Mononuclear cell (primary cell): ENCODE data around the gene ITSN1. TPM values are rescaled to one million over a fixed set of nuclear protein-coding genes. Genes with fewer than 3 reads are reported as not detected.

Experiments
- H3K27me3 ChIP-seq: 2 replicates; pipeline ENCODE4 v1.6.0; 2011; ENCODE audit warnings: low read length, control low read depth; ENCODE audit not compliant: insufficient read depth
- H3K4me1 ChIP-seq: 2 replicates; pipeline ENCODE4 v1.5.1; 2011; ENCODE audit warnings: mild to moderate bottlenecking, low read length, control low read depth; ENCODE audit not compliant: insufficient read depth
- H3K4me3 ChIP-seq: 2 replicates; pipeline ENCODE4 v1.5.1; 2011; ENCODE audit warnings: mild to moderate bottlenecking, low read length, moderate library complexity
- H3K9me3 ChIP-seq: 2 replicates; pipeline ENCODE4 v1.5.1; 2011; ENCODE audit warnings: low read depth, mild to moderate bottlenecking, control low read depth, low read length
- total RNA-seq: library from RNA; depleted of rRNA; stranded (reverse); fragments of >200 nt; gene quantifications from one replicate; pipeline ENCODE4 v1.2.3, GENCODE V29; 2012

ITSN1 gene
- total RNA-seq, 1 donor: 2.1 TPM

- no peaks in the 10 kb centered on the region for H3K9me3 ChIP-seq
- no peaks in the 10 kb centered on the region for H3K4me1 ChIP-seq
- H3K4me3 ChIP-seq: no peak overlapping the region
- no peaks in the 10 kb centered on the region for H3K27me3 ChIP-seq
These were observed 183.6 kb downstream of the ITSN1 start for GRCh38 chr21:33825915-33826314.

GRCh38 chr21:33828083-33828482 is 185.8 kb downstream of the ITSN1 start:
- H3K27me3 ChIP-seq: no peaks in the 10 kb centered on the region
- H3K9me3 ChIP-seq: no peaks in the 10 kb centered on the region
- H3K4me1 ChIP-seq: no peaks in the 10 kb centered on the region
- no peak overlapping the region for H3K4me3 ChIP-seq

GRCh38 chr21:33828577-33828976 is 186.3 kb downstream of the ITSN1 start:
- H3K4me3 ChIP-seq: no peak overlapping the region

GRCh38 chr21:33829844-33830243 is 187.5 kb downstream of the ITSN1 start:
- H3K4me3 ChIP-seq: no peak overlapping the region
- H3K9me3 ChIP-seq: no peaks in the 10 kb centered on the region
- H3K27me3 ChIP-seq: no peaks in the 10 kb centered on the region

More at GRCh38 chr21:33828577-33828976, 186.3 kb downstream of the ITSN1 start:
- H3K27me3 ChIP-seq: no peaks in the 10 kb centered on the region
- no peaks in the 10 kb centered on the region for H3K9me3 ChIP-seq
- H3K4me1 ChIP-seq: no peaks in the 10 kb centered on the region

GRCh38 chr21:33831962-33832659 is 189.8 kb downstream of the ITSN1 start:
- H3K9me3 ChIP-seq: no peaks in the 10 kb centered on the region

More at GRCh38 chr21:33829844-33830243, 187.5 kb downstream of the ITSN1 start:
- no peaks in the 10 kb centered on the region for H3K4me1 ChIP-seq

GRCh38 chr21:33834801-33835500 is 192.7 kb downstream of the ITSN1 start:
- Histone ChIP-seq H3K9me3 (no peaks in the 10 kb centered on the region), H3K4me3 (no peak overlapping the region), H3K4me1 (no peaks in the 10 kb centered on the region), H3K27me3 (no peaks in the 10 kb centered on the region)

More at GRCh38 chr21:33831962-33832659, 189.8 kb downstream of the ITSN1 start:
- H3K27me3 ChIP-seq: no peaks in the 10 kb centered on the region
- no peaks in the 10 kb centered on the region for H3K4me1 ChIP-seq
- H3K4me3 ChIP-seq: no peak overlapping the region

- Histone ChIP-seq H3K27me3 (no peaks in the 10 kb centered on the region), H3K4me1 (no peaks in the 10 kb centered on the region), H3K9me3 (no peaks in the 10 kb centered on the region), H3K4me3 (no peak overlapping the region)
These were observed 193.6 kb downstream of the ITSN1 start for GRCh38 chr21:33835920-33836319.

- no peaks in the 10 kb centered on the region for H3K27me3 ChIP-seq
- no peaks in the 10 kb centered on the region for H3K4me1 ChIP-seq
- no peak overlapping the region for H3K4me3 ChIP-seq
- no peaks in the 10 kb centered on the region for H3K9me3 ChIP-seq
These were observed 194.1 kb downstream of the ITSN1 start for GRCh38 chr21:33836408-33836807.

GRCh38 chr21:33839167-33839716 is 196.9 kb downstream of the ITSN1 start:
- no peaks in the 10 kb centered on the region for H3K9me3 ChIP-seq
- H3K4me3 ChIP-seq: no peak overlapping the region
- peaks cover 22% of the 10 kb centered on the region for H3K4me1 ChIP-seq
- no peaks in the 10 kb centered on the region for H3K27me3 ChIP-seq

- no peaks in the 10 kb centered on the region for H3K9me3 ChIP-seq
- H3K4me1 ChIP-seq: peaks cover 22% of the 10 kb centered on the region
- no peak overlapping the region for H3K4me3 ChIP-seq
- H3K27me3 ChIP-seq: no peaks in the 10 kb centered on the region
These were observed 197.5 kb downstream of the ITSN1 start for GRCh38 chr21:33839806-33840205.

GRCh38 chr21:33840771-33841170 is 198.5 kb downstream of the ITSN1 start:
- peaks cover 22% of the 10 kb centered on the region for H3K4me1 ChIP-seq
- H3K4me3 ChIP-seq: no peak overlapping the region
- no peaks in the 10 kb centered on the region for H3K9me3 ChIP-seq
- H3K27me3 ChIP-seq: no peaks in the 10 kb centered on the region

- no peaks in the 10 kb centered on the region for H3K9me3 ChIP-seq
- peaks cover 22% of the 10 kb centered on the region for H3K4me1 ChIP-seq
- H3K4me3 ChIP-seq: no peak overlapping the region
- H3K27me3 ChIP-seq: no peaks in the 10 kb centered on the region
These were observed 199.3 kb downstream of the ITSN1 start for GRCh38 chr21:33841561-33841960.

- no peak overlapping the region for H3K4me3 ChIP-seq
- no peaks in the 10 kb centered on the region for H3K9me3 ChIP-seq
- no peaks in the 10 kb centered on the region for H3K27me3 ChIP-seq
- peaks cover 22% of the 10 kb centered on the region for H3K4me1 ChIP-seq
These were observed 200.9 kb downstream of the ITSN1 start for GRCh38 chr21:33843216-33843615.

GRCh38 chr21:33844104-33844889 is 202.0 kb downstream of the ITSN1 start:
- no peaks in the 10 kb centered on the region for H3K9me3 ChIP-seq

GRCh38 chr21:33844890-33845205 is 202.5 kb downstream of the ITSN1 start:
- H3K9me3 ChIP-seq: no peaks in the 10 kb centered on the region

More at GRCh38 chr21:33844104-33844889, 202.0 kb downstream of the ITSN1 start:
- Histone ChIP-seq H3K4me3 (no peak overlapping the region), H3K4me1 (peaks cover 22% of the 10 kb centered on the region), H3K27me3 (no peaks in the 10 kb centered on the region)

More at GRCh38 chr21:33844890-33845205, 202.5 kb downstream of the ITSN1 start:
- Histone ChIP-seq H3K4me1 (peaks cover 22% of the 10 kb centered on the region), H3K27me3 (no peaks in the 10 kb centered on the region), H3K4me3 (no peak overlapping the region)
